MM.1S (cell line): Measurements from ENCODE around the gene TWSG1.

Experiments used
- CTCF ChIP-seq: fragments of 300-600 bp; sonication (generic); IDR thresholded peaks from 2 replicates; pipeline ENCODE4 v1.5.1; 2016; ENCODE audit warnings: antibody characterized with exemption, low read length, mixed read lengths
- EZH2 ChIP-seq: fragments of 300-600 bp; sonication (generic); optimal IDR thresholded peaks from 2 replicates; pipeline ENCODE3; 2017; ENCODE audit warnings: low read depth, mild to moderate bottlenecking, antibody characterized with exemption, low read length, mixed read lengths
- EZH2phosphoT487 ChIP-seq: fragments of 300-600 bp; sonication (generic); IDR thresholded peaks from 2 replicates; pipeline ENCODE4 v1.6.1; 2018; ENCODE audit warnings: antibody characterized with exemption, low read length

- TF ChIP-seq CTCF (no peak), EZH2 (no peak), EZH2phosphoT487 (no peak)
Observed at GRCh38 chr18:9410515-9410914, 75.9 kb downstream of the TWSG1 start.
